ENCODE data around the gene GFOD1.

- peak; percentile 20 for TF ChIP-seq CTCF (IDR thresholded peaks at IDR 0.05; ENCODE audit: poor library complexity, severe bottlenecking)
- TF ChIP-seq SMC3 (conservative IDR thresholded peaks at IDR 0.05; ENCODE audit: poor library complexity): no peak
- no peak for TF ChIP-seq TAF1 (IDR thresholded peaks at IDR 0.05; ENCODE audit: low read depth)
- no peak for TF ChIP-seq REST (IDR thresholded peaks at IDR 0.05; ENCODE audit: borderline replicate concordance)
- TF ChIP-seq EZH2 (IDR thresholded peaks at IDR 0.05; ENCODE audit: borderline replicate concordance, insufficient read depth, low read length, poor library complexity, severe bottlenecking): no peak
- no peak for TF ChIP-seq RAD21 (conservative IDR thresholded peaks at IDR 0.05)
- no peak for TF ChIP-seq POLR2AphosphoS5 (IDR thresholded peaks at IDR 0.05)
Observed at GRCh38 chr6:13528232-13528631, 40.8 kb upstream of the GFOD1 start.
